HG02759 (cell line): ENCODE results near the gene BRPF3.

Experiments
- ATAC-seq: cut with Tn5 transposase; IDR thresholded peaks from one replicate; pipeline ENCODE4 v1.9.1; 2021; ENCODE audit warnings: mild to moderate bottlenecking, moderate library complexity; ENCODE audit not compliant: unreplicated experiment

BRPF3 gene

GRCh38 chr6:36227379-36228228, 31.1 kb downstream of the BRPF3 start:
- ATAC-seq, result no peak

DNA sequence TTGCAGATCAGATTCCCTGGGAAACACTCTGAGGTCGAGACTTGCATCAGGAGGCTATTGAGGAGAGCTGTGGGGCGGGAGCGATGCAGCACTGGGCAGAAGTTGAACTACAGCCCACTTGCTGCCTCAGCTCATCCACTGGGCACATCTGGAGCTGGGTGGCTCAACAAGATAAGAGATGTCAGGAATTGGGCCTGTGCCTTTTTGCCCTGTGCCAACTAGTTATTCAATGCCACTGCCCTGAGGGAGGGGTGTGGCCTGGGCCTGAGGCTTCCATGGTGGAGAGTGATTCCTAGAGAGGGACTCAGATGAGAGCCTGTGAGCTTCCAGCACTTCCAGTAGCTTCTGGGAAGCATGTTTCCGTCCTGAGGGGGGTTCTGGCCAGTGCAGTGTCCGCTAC, 32.7 kb downstream of the BRPF3 start:
- ATAC-seq, result no peak

- ATAC-seq, result no peak
Measured at GRCh38 chr6:36230371-36230770, 33.8 kb downstream of the BRPF3 start.

DNA sequence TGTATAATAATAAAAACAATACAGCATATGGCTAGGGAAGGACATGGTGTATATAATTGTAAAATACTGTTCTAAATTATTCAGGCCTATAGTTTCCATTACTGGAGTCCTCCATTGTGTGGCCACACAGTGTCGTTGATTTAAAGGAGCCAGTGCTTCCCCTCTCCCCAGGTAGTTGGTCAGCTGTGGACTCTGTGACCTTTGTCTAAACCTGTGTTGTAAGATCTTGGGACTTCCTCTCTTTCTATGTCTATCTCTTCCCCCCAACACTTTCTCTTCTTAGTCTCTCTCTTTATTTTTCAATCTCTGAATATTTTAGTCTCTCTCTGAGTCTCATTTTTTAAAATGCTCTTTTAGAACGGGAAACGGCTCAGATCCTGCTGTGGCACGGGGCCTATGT, 35.6 kb downstream of the BRPF3 start:
- ATAC-seq, result no peak

DNA sequence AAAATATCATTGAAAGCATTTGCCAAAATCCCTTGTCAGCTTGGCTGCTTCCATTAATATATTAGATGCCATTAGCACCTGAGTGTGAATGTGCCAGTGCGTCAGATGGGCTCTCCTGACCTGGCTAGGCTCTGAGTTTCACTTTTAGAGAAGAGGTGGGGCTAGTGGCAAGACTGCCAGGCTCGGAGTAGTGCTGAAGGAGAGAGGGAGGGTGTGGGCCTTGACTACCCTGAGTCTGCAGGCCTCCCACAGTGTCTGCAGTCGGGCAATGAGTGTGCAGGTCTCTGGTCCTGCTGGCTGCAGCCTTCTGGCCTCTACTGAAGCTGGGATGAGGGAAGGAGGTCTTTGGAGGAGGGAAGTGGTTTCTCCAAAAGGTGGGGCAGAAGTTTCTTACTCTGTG, 38.8 kb downstream of the BRPF3 start:
- ATAC-seq, result no peak

DNA sequence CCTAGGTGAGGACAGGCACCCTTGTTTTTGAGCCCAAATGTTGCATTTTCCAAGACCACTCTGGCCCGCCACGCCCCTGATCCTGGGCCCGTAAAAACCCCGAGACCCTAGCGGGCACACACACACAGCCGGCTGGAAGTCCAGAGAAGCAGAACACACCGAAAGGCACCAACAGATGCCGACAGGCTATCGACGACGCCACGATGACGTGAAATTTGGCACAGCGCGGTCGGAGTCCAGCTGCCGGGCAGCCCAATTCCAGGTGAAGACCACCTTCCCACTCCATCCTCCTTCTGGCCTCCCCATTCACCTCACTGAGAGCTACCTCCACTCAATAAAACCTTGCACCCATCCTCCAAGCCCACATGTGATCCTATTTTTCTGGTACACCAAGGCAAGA, 39.3 kb downstream of the BRPF3 start:
- ATAC-seq, result no peak

DNA sequence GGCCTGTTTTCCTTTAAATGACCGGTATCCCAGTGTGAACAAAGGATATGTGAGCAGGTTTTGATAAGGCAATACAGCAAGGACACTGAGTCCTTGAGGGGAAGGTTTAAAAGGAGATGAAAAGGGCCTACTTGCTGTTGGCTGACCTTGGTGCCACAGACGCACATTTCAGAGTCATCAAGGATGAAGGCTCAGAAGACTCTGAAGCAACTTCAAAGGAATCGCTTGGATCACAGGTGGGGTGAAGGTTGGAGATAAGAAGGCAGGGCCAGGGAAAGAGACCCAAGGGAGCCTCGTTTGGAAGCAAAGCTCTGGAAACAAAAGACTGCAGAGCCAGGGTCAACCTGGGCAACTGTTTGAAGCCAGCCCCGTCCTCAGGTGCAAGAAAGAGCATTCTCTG, 43.2 kb downstream of the BRPF3 start:
- no peak for ATAC-seq

DNA sequence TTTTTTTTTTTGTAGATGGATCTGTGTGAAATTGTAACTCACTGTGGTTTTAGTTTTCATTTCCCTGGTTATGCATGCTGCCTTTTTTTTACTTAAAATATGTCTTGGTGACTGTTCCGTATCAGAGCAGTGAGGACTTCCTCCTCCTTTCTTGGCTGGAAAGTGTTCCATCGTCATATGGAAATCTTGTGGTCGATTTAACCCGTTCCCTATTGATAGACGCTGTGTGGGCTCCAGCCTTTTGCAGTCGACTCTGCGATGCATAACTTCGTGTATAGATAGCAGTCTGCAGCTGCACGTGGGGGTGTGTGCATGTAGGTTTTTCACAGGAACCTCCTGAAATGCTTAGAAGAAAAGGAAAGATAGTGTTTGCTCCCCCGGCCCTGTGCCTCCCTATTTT, 45.2 kb downstream of the BRPF3 start:
- peak; percentile 59 for ATAC-seq

- ATAC-seq, result no peak
Measured at GRCh38 chr6:36242161-36242560, 45.6 kb downstream of the BRPF3 start.

DNA sequence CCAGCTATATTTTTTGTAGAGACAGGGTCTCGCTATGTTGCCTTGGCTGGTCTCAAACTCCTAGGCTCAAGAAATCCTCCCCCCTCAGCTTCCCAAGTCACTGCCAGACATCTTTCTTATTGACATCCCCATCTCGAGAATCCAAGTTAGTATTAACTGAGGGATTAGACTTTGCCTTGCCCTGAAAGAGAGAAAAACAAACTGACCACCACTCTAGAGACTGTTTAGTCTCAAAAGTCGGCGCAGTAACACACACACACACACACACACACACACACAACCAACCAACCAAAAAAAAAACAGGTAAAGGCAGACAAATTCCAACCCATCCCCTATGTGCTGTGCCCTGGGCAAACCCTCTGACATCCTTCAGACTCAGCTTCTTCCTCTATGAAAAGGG, 46.1 kb downstream of the BRPF3 start:
- no peak for ATAC-seq

DNA sequence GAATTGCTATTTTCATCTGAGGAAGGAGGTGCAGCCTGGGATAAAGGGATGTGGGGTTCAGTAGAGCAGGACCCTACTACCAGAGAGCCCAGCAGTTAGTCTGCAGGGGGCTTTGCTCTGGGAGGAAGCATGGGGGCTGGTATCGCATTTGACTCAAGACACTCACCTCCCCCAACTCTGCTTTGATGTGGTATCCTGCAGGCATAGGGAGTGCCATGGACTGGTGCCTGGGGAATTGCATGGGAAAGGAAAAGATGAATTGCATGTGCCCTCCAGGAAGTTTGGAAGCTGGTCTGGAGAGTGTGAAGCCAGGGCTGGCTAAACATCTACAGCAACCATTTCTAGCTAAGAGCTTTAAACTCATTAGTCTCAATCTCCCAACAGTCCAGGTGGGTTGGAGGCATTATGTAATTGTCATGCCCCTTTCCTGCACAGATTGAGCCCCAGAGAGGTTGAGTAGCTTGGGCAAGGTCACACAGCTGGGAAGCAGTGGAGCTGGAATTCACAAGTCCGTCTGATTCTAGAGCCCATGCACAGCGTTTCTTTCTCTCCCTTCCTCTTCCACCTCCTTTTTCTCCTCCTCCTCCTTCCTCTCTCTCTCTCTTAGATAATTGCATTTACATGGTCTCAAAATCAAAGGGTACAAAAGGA, 47.1 kb downstream of the BRPF3 start:
- ATAC-seq, result no peak

DNA sequence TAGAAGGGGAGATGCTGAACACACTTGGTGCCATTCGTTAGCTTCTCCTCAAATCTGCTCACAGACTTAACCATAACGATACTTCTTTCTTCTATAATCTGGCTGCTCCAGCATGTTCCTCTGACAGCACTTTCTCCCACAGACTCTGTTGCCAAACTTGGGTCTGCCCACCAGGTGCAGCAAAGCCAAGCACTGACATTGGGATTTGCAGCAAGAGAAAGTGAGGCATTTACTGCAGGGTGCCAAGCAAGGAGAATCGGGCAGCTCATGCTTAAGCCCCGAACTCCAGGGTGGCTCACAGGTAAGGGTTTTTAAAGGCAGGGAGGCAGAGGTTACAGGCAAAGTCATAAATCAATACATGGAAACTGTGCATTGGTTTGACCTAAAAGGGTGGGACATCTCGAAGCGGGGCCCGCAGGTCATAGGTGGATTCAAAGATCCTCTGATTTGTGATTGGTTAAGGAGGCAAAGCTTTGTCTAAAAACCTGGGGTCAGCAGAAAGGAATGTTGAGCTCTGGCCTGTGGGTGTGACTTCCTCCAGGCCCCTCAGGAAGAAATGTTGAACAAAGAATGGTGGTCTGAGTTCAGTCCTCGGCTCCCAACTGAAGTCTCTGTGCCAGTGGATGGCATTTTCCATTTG, 48.2 kb downstream of the BRPF3 start:
- no peak for ATAC-seq

DNA sequence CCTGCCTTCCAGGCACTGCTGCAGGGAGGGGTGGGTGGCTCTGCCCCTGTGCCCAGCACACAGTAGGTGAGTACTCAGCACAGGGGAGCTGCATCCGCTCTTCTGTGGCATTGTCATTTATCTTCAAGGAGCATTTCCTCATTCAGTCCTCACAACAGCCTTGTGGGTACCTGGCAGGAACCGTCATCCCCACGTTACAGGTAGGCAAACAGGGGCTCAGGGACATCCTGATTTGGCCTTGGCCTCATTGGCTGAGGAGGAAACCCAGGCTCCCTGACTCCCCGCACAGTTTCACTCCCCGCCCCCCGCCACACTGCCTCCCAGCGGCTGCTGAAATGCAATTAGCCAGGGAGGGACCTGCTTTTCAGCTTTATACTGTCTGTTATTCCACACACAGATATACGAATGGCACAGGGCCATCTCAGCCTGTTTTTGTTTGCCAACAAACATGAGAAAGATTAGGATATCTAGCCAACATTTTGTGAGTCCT, 49.1 kb downstream of the BRPF3 start:
- ATAC-seq, result no peak

DNA sequence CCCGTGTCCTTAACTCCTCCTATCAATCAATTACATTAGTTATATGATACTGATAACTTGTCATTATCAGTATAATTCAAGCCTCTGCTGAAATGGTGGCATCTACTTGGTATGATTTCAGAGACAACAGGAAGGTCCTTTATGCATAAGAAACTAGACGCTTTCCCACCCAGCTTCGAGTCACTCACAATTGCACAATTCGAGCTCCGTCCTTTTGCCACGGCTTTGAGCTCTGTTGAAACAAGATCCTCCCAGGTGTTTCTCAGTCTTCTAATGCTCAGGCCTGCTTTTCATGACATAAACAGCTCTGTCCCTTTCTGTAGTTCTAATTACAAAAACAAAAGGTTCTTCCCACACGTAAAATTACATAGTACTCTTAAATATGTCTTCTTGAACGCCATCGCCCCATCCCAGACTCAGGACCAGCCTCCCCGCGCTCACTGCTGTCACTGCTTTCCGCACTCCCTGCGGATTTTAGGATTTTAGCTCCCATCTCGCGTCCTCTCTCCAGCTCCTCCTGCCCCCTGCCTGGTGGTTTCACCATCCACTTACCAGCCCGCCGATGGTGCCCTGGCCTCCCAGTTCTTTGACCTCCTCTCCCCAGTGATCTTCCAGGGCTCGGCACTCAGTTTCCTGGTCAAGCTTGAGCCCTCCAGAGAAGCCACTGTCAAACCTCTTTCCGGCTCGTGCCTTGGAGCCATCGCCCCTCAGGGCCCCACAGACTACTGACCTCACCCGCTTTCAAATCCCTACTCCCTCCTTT, 50.1 kb downstream of the BRPF3 start:
- ATAC-seq, result no peak

DNA sequence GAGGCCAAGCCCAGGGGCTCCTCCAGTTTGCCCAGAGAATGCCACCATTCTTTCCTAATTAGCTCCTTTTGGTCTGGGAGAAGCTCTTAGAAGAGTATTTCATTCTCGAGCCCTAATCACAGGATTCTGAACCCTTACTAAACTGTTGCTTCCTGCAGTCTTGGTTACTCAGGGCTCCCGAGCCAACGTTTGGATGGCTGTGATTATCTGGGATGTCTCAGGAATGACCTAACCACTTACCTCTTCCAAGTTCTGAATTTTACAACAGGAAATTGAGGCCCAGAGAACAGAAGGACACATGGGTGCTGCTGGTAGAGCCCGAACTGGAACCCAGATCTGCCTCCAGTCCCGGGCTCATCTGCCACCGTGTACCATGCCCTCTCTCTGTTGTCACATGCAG, 51.1 kb downstream of the BRPF3 start:
- ATAC-seq, result no peak

DNA sequence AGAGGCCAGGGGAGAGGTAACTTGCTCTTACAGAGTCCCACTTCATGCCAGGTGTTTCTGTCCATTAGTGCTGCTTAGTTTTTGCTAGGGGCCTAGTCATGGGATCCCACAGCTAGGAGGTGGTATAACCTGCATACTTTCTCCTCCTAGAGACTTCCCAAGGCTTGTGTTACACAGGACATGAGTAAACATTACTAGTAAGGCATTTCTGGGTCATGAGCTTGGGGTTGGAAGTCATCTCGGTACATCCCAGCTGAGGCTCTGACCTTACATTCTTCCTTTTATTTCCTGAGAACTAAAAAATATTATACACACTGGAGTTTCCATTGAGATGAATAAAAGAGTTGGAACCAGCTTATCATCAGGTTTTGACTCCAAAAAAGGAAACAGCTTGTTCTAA, 52.4 kb downstream of the BRPF3 start:
- ATAC-seq, result no peak

GRCh38 chr6:36249536-36249935, 53.0 kb downstream of the BRPF3 start:
- no peak for ATAC-seq

DNA sequence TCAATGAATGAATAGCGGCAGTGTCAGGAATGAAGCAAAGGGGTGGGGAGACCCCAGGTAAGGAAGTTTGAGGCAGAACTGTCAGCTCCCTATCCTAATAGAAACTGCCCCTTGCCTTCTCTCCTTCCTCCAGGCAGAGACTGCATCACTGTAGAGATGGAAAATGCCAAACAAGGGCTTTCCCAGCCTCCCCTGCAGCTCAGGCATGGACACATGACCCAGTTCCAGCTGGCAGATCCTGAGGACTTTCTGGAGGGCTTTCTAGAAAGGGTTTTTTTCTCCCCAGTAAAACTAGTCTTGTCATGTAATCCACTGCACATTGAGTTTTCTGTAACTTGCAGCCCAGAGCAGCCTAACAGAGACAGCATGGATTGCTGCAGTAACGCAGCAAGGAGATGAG, 55.5 kb downstream of the BRPF3 start:
- no peak for ATAC-seq

GRCh38 chr6:36263390-36264000, 67.0 kb downstream of the BRPF3 start:
- no peak for ATAC-seq

DNA sequence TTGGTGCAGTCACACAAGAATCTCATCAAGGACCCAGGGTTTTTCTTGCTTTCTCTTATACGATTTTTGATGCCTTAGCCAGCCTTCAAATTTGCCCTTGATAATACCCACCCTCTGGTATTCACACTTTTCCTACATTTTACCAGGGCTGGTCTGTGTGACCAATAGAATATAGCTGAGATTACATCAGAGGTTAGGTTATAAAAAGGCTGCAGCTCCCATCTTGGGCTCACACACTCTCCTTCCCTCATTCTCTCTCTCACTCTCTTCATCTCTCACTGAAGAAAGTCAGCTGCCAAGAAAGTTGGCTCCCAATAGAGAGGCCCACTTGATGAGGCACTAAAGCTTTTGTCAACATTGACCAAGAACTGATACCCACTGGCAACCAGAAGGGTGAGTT, 69.2 kb downstream of the BRPF3 start:
- no peak for ATAC-seq
